ENCODE data around the gene IQCM. TPM values are rescaled to one million over a fixed set of nuclear protein-coding genes. Genes with fewer than 3 reads are reported as not detected.

IQCM gene
- total RNA-seq, 1 donor from 2014 or later: not detected

DNA sequence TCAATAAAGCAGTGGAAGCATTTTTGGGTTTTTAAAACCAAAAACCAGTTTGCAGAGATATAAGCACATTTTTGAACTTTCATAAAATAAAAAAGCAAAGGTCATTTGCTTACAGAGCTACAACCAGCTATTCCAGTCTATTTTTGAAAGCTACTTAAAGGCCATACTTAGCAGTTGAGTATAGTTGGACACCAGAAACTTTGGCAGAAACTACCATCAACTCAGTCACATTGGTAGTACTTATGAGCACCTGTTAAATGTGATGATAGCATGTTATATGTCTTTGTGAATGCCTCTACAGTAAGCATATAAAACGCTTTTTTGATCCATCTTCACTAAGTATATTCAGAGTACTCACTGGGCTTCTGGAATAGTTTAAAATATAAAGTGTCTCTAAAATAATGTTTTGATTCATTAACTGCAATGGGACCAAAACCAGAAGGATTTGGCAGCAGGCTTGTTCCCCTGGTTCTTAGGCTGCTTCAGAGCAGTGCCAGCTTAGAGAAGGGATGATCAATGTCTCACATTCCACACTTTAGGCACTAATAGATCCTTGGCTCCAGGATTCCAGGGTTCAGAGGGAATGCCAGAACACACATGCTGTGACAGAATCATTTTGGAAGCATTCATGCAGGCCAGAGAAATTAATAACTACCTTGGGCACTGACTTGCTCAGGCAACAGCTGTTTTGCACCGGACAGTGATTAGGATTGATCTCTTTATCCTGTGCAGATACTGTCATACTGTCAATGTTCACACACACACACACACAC, 103.9 kb downstream of the IQCM start:
- DNase-seq (ENCODE audit: low spot score): no peak

DNA sequence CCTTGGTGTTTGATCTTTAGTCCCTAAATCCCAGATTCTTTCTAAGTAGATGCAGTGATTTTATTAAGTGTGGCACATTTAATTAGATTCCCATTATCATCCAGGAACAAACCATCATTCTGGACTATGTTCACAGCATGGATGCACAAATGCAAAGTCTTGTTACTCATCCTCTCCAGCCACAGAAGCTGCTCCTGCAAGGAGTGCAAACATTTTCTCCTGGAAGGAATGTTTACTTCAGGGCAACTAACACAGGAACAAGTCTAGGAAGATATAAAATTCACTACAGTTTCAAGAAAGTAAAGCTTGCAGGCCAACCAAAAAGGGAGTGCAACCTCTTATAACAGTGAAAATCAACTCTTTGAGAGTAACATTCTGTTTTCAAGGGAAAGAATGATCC, 106.0 kb downstream of the IQCM start:
- DNase-seq (ENCODE audit: low spot score): no peak

DNA sequence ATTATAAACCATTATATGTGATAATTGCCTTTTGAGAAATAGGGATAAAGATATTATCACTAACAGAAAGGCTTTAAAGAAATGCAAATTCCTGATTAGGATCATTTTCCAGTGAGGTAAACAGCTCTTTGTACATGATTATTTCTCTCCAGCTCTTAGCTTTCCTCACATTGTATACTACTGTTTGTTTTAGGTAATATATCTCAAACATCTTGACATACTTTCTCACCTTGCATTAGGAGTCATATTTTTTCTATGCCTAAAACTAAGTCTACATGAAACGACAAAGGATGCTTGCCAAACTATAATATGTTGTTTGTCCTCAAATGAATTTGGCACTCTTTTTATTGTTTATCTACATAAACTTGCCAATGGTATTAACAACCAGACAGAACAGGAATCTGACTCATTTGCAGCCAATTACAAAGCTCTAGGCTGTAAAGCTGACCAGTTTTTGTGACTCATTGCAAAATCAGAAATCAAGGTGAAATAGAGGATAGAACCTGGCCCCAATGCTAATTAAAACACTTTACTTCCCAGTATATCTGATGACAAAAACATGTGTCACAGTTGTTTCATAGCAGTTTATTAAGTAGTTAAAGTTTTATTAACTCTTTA, 107.0 kb downstream of the IQCM start:
- no peak for DNase-seq (ENCODE audit: low spot score)

DNA sequence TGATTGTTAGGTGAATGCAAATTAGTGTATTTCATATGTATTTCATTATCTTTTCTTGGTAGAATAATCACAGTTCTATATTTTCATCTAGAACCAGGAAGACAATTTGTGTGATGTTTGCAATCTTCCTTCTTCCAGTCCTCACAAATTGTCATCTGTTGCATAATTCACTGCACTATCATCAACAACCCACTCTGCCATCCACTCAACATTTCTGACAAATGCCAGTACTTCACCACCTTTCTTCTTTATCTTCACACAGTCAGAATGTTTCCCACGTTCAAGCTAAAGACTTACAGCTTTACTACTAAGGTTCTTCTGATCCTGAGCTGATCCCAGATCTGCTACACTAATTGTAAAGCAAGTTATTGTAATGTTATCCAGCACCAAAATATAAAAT, 107.8 kb downstream of the IQCM start:
- DNase-seq (ENCODE audit: low spot score): no peak

DNA sequence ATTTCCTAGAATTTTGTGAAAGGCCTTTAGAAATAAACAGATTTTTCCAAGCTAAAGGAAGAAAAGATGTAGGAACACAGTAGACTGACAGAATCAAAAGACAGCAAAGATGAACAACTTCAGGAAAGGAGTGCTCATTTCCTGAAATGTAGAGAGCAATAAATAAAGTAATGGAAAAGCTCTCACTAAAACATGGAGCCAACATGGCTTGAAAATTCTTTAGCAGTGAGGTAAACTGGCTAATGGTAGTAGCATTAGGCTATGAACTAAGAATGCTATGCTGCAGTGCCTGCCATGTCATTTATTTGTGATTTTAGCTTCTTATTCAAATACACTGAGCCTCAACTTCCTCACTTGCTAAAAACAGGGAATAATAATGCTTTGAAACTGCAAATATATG, 108.7 kb downstream of the IQCM start:
- DNase-seq (ENCODE audit: low spot score): no peak

DNA sequence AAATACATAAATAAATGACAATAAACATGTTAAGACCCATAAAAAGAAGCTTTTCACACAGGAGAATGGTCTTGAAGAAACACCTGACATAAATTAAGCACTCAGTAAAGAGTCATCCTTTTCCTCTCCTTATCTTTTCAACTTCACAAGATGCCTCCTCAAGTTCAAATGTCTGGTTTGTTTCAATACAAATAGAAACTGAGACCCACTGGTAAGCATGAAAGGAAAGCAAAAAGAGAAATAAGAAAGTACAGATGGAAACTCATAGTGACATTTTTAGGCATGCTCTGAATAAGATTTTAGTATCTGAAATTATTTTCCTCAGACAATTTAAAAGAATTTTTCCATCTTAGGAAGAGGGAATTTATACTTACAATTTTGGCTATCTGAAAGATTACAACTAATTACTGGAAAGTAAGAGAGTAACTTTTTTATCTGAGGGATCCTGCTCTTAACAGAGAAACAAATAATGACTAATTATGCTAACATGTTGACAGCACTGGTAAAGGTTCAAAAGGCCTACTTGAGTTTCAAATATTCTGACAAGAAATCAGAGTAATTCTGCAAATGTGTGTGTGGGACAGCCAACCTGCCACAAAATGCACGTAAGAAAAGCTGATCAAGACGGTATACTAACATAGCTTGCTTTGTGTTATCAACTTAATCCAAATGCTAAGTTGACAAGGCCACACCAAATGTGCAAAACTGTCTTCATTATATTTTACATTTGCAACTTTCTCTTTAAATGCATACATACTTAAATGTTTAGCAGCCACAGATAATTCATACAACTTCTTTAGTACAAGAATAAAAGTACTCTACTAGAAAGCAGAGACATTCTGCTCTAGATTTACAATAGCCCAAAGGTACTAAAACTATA, 113.0 kb downstream of the IQCM start:
- no peak for DNase-seq (ENCODE audit: low spot score)

DNA sequence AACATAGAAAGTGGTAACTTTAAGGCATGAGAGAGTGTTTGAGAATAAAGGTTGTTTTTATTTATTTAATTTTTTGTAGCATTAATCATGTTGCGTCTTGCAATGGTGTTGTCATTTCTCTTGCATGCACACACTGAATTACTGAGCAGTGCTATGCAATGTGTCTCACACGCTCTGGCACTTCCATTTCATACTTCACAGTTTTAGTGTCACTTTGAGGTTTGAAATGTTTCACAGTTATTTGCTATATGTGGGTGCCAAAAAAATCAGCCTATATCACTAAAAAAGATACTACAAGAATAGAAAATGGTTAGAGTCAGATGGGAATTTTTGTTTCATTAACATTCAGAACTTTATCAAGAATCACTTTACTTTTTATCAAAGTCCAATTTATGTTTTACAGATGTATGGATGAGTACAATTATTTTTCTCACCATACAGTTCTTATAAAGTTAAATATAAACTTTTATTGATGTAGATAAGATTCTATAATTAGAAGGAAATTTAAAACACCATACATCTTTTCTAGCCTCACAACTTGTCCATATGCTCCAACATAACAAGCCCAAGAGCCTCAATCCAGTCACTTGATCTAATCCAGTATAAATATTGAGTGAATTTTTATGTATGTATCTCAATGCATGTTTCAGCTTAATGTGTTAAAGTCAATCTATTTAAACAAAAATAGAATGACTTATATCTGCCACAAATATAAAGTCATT, 114.0 kb downstream of the IQCM start:
- DNase-seq (ENCODE audit: low spot score): no peak

DNA sequence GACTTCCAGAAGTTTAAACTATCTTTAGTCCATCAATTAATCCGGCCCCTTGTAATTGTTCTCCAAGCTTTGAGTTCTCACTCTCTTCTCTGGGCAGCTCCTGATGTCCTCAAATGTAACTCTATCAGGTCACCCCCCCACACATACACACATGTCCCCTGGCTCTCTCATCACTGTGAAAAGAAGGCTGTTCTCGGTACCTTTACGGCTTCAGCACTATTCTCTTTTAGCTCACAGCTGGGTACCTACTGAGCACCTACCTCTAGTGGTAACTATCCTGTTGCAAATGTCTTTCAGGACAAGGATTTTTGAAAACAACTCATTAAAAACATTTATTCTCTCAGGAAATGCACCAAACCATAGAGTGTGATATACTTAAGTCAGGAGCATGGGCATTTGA, 115.4 kb downstream of the IQCM start:
- DNase-seq (ENCODE audit: low spot score): no peak

DNA sequence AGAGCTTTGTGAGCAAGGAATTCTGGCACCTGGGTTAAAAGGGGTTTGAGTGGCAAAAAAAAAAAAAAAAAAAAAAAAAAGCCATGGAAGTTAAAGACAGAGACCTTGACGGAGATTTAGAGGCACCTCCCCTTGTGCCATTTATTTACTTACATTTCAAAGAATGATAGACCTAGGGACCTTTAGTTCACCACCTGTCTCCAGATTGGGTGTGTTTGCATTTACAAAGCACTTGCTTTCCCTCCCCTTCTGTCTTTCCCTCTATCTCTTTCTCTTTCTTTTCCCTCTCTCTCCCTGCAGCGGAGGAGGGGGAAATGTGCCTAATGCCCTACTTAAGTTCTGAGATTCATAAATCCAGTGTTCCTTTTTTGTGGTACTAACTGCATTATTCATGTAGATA, 116.0 kb downstream of the IQCM start:
- no peak for DNase-seq (ENCODE audit: low spot score)

DNA sequence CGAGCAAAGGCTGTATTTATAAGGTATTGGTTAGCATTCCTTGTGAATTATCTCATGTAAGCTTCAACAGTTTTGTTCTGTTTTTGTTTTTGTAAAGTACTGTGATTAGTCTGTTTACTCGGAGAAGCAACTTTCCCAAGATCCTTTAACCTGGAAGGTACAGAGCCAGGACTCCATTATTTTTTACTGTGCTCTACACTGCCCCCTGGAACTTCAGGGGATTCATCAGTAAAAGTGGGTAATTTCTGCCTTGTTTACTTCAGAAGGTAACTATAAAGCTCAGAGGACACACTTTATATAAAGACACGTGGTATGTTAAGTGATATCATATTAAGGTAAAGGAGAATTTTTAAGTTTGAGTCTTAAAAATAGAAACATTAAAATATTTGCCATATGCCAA, 124.9 kb downstream of the IQCM start:
- no peak for DNase-seq (ENCODE audit: low spot score)

DNA sequence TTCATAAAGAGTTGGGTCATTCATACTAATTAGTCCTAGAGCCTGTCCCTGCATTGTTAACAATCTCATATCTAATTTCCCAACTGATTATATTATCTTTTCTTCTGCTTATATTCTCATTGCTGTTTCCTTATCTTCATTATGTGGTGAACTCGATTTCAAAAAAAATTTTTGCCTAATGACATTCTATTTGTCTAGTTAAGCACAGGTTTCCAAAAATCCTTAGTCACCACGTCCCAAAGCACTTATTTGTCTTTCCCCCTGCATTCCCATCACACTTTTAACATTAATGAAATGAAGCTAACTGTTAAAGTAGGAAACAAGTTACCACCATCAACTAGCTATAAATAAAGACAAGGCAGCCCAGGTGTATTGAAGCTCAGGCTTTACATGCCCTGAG, 131.1 kb downstream of the IQCM start:
- no peak for DNase-seq (ENCODE audit: low spot score)

DNA sequence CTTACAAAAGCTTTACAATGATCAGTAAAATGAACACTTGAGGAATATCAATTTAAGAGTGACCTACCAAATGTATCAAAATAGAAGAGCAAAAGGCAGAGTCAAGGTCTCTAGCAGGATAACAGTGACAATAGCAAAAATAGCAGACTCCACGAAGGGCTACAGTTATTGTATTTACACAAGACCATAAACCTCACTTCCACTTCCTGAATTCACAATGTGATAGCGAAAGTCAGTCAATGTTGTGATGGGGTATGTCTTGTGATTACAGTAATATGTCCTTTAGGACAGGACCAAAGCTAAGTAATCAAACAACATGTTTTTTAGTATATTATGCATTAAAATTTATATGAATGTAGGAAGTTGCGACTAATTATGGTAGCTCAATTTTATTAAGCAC, 139.6 kb downstream of the IQCM start:
- DNase-seq (ENCODE audit: low spot score): no peak

DNA sequence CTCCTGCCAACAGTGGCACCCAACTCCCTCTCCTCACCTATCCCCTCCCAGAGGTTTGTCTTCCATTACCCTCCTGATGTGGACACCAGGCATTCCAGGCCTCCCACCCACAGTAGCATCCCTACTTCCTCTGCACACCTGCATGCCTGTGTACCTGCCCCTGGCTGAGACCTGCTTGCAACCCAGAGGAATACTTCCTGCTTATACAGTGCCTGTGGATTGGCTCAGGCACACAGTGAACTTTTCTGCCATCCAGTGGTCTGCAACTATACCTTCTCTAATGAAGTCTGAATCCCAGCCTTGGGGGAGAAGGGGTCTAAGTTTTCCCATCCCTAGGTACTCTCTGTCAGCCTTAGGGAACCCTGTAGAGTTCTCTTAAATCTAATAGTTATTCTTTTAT, 169.9 kb downstream of the IQCM start:
- no peak for DNase-seq (ENCODE audit: low spot score)

DNA sequence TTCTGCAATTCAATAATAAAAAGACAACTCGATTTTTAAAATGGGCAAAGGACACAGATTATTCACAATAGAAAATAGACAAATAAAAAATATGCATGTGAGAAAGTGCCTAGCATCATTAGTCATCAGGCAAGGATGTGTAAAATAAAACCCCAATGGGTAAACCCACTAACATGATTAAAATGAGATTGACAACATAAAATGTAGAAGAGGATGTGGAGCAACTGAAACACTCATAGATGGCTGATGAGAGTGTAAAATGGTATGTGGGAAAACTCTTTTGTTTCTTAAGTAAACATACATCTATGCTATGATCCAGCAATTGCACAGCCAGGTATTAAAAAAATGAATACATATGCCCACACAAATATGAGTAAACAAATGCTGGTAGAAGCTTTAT, 177.6 kb downstream of the IQCM start:
- no peak for DNase-seq (ENCODE audit: low spot score)

DNA sequence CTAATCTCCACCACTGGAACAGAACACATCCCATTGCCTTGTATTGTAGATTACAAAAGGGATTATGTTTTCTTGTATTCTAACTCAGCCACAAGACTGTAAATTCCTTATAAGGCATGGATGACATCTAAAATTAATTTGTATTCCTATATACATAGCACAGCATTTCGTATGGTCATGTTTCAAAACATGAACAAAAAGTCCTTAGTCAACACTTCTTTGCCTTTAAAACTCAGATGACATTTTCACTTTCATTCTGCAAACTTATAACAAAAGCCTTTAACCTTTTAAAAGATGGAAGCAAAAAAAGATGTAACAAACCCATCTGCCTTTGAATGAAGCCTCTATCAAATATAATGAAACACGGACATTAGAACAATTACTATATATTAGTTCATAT, 181.3 kb downstream of the IQCM start:
- DNase-seq (ENCODE audit: low spot score): no peak

DNA sequence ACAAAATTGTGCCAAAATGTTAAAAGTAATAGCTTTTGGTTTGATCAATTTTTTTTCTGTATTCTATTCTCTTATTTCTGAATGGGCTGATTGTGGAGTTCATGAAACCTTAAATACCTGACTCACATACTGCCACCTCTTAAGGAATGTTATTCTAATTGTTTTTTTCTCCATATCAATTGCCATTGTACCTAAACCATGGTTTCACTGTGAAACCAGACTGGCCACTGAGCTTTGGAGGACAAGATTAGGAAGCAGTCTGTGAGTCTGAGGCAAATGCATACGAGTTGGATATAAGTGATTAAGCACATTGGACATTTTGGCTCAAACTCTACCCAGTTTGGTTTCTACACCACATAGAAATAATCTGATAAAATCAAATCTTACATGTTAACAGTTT, 184.0 kb downstream of the IQCM start:
- no peak for DNase-seq (ENCODE audit: low spot score)

DNA sequence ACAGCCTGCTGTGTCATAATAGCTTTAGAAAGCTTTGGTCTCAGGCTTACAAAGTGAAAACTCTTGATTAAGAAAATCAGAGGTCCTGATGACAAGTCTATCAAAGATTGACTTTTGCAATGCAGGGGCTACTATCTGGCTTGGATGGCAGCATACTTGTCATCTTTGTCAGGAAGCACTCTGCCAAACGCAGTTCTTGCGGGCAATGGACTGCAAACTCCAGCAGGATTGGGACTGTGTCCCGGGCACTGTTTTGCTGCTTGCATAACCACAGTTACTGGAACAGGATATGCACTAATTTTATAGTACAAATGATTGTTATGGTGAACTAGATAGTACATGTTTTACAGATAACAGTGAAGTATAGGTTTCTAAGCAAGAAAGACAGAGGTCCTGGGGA, 185.6 kb downstream of the IQCM start:
- no peak for DNase-seq (ENCODE audit: low spot score)

DNA sequence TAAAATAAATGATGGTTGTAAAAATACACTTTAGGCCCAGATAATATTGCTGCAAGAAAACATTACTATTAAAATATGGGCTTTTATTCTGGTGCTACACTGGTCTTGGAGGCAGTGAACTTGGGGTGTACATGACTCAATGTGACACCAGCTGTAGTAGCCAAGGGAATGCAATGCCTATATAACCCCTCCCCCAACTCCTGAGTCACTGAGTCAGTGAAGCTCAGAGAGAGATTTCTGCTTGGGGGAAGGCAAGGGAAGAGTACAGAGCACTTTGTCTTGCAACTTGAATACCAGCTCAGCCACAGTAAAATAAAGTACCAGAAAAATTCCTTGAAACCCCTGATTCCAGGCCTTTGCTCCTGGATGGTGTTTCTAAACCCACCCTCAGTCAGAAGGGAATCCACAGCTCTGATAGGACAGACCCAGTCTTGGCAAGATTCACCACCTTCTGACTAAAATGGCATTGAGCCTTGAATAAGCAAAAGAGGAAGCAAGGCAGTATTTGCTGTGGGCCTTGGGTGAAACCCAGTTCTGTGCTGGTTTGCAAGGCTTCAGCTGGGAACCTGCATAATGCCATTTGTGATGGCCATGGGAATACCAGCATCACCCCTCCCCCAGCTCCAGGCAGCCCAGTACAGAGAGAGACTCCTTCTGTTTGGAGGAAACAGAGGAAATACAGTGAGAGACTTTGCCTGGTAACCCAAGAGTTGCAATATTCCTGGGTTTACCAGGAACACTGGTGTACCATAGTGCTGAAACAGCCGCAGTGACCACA, 209.9 kb downstream of the IQCM start:
- no peak for DNase-seq (ENCODE audit: low spot score)

DNA sequence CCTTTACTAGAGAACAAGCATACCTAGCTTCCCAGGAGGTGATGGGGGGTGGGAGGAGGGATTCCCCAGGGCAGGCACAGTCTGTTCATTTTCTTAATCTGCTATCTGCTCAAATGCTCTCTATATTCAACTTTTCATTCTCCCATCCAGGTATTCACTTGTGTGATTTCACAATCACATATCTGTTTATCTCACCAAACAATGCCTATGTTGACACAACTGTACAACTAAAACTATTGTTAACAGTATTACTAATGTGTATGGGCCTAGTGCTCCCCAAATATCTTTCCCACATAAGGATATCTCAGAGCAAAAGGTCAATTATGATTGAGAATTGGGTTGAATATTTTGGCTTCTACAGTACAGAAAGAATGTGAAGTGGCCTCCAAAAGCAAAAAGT, 210.8 kb downstream of the IQCM start:
- DNase-seq (ENCODE audit: low spot score): no peak

DNA sequence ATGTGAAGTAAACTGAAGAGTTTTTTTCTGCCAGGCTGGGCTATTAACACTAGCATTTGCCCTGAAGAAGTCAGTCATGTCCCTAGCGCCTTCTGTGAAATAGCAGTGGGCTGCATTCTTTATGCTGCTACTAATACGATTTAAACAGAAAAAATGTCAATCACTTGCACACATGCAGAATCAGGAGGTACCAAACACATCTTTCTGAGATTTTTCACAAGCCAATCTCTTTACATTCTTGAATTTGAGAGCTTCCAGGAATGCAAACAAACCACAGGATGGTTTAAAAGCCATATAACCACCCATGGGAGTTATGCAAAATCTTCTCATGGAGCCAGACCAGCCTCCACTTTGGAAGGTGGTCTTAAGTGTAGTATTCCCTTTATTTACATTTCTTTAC, 220.1 kb downstream of the IQCM start:
- no peak for DNase-seq (ENCODE audit: low spot score)

DNA sequence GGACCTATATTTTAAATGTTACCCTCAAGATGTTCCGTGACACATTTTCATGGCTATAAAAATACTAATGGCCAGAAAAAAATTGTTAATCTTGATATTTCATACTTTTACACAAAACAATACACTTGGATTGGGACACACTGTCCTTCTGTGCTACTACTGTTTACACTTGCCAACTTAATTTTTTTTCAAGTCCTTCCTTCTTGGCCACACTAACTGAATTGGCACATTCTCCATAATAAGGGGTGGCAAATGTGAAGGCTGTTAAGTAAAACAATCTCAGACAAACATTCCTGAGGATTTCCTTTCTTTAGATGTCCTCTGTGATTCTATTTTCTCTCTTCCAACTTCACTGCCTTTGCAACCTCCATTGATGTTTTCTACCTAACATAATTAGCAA, 225.8 kb downstream of the IQCM start:
- DNase-seq (ENCODE audit: low spot score): no peak
